Measurements from ENCODE around the gene HOXC4.

HOXC4 gene

GRCh38 chr12:54012631-54013409 is 40.8 kb upstream of the HOXC4 start (continued):
- TF ChIP-seq KLF9 (tag by site-specific recombination; IDR thresholded peaks at IDR 0.05; ENCODE audit: low read depth) (no peak), ZNF654 (tag by site-specific recombination; IDR thresholded peaks at IDR 0.05; ENCODE audit: low read depth) (no peak), ZNF350 (tag by site-specific recombination; IDR thresholded peaks at IDR 0.05) (no peak)

- ChIA-PET CTCF (interaction anchor here (0.8 to 3.8 kb wide), 4 partner anchors 18 to 200 kb away, joined by 3 to 23 read pairs (median 4); partner anchors contain the start of gene HOXC5), POLR2A (no interaction called here)
- Histone ChIP-seq H3K9me3 (ENCODE audit: control insufficient read depth, insufficient read depth, low read depth, low read length) (no peaks in the 10 kb centered on the region), H3K27ac (ENCODE audit: extremely low read depth, low read depth, low read length) (peak overlapping the region; percentile 47), H3K36me3 (ENCODE audit: control insufficient read depth in 2 of 2, insufficient read depth in 1 of 2, low read length in 2 of 2) (no peaks in the 10 kb centered on the region), H3K4me1 (ENCODE audit: control insufficient read depth, insufficient read depth, low read length) (peaks cover 39% of the 10 kb centered on the region), H3K4me3 (ENCODE audit: low read depth, low read length) (no peak overlapping the region)
- no peak for TF ChIP-seq PRDM6 (tag by site-specific recombination; IDR thresholded peaks at IDR 0.05)
- peak; percentile 43; the same call in 1 of the 2 replicates for TF ChIP-seq IKZF3 (tag by site-specific recombination; IDR thresholded peaks at IDR 0.05)
- 0 out of 2 replicates have a peak, but pooled peaks have one; percentile 16 for TF ChIP-seq YY1 (tag by site-specific recombination; IDR thresholded peaks at IDR 0.05)
- no peak for TF ChIP-seq ZNF514 (tag by site-specific recombination; IDR thresholded peaks at IDR 0.05)
Measured at GRCh38 chr12:54014377-54015017, 39.1 kb upstream of the HOXC4 start.

- no peaks in the 10 kb centered on the region for H3K9me3 ChIP-seq (ENCODE audit: control insufficient read depth, insufficient read depth, low read depth, low read length)
- H3K27ac ChIP-seq (ENCODE audit: extremely low read depth, low read depth, low read length) = peak overlapping the region; percentile 87; the same call in 1 of the 2 replicates
- H3K4me1 ChIP-seq (ENCODE audit: control insufficient read depth, insufficient read depth, low read length) = peaks cover 44% of the 10 kb centered on the region
- ChIA-PET POLR2A (interaction anchor here (0.6 to 1.1 kb wide), 2 partner anchors 19 to 55 kb away, joined by 3 read pairs; no protein-coding TSS in a partner anchor), CTCF (interaction anchor here (0.8 to 3.8 kb wide), 7 partner anchors 8 to 199 kb away, joined by 3 to 23 read pairs (median 4); partner anchors contain the start of genes HOXC5, HOXC6 and HOXC8)
- no peaks in the 10 kb centered on the region for H3K36me3 ChIP-seq (ENCODE audit: control insufficient read depth in 2 of 2, insufficient read depth in 1 of 2, low read length in 2 of 2)
- no peak overlapping the region for H3K4me3 ChIP-seq (ENCODE audit: low read depth, low read length)
- TF ChIP-seq HIC1 (tag by site-specific recombination; IDR thresholded peaks at IDR 0.05) (no peak; the same call in 1 of the 2 replicates), ZBTB8A (tag by site-specific recombination; IDR thresholded peaks at IDR 0.05) (peak; percentile 59), ZNF624 (tag by site-specific recombination; IDR thresholded peaks at IDR 0.05) (no peak), PRDM4 (tag by site-specific recombination; IDR thresholded peaks at IDR 0.05) (0 out of 2 replicates have a peak, but pooled peaks have one; percentile 35), YY1 (tag by site-specific recombination; IDR thresholded peaks at IDR 0.05) (no peak), IKZF3 (tag by site-specific recombination; IDR thresholded peaks at IDR 0.05) (peak; percentile 68), ZNF112 (tag by site-specific recombination; IDR thresholded peaks at IDR 0.05) (no peak), ZSCAN18 (tag by site-specific recombination; IDR thresholded peaks at IDR 0.05) (no peak), KLF10 (tag by site-specific recombination; IDR thresholded peaks at IDR 0.05) (no peak), ZNF785 (tag by site-specific recombination; IDR thresholded peaks at IDR 0.05) (no peak), ZNF211 (tag by site-specific recombination; IDR thresholded peaks at IDR 0.05; ENCODE audit: low read depth) (no peak), ZNF776 (tag by site-specific recombination; IDR thresholded peaks at IDR 0.05; ENCODE audit: borderline replicate concordance) (no peak), ZNF585B (tag by site-specific recombination; IDR thresholded peaks at IDR 0.05) (no peak), ZNF174 (tag by site-specific recombination; IDR thresholded peaks at IDR 0.05) (no peak), ZNF248 (tag by site-specific recombination; IDR thresholded peaks at IDR 0.05) (no peak), ZNF10 (tag by site-specific recombination; IDR thresholded peaks at IDR 0.05) (no peak), ZNF501 (tag by site-specific recombination; IDR thresholded peaks at IDR 0.05) (no peak)
Measured at GRCh38 chr12:54015018-54015931, 38.4 kb upstream of the HOXC4 start.

All from HEK293 (cell line).